ENCODE measurements around the gene IGDCC3. TPM values are rescaled to one million over a fixed set of nuclear protein-coding genes. Genes with fewer than 3 reads are reported as not detected.
"Not testable (repeated sequence)": the region's sequence is repeated elsewhere in the genome, so short reads cannot be mapped to it uniquely, and the experiment has no call there.

The IGDCC3 gene
- total RNA-seq, 1 donor from 2014 or later, result not detected

DNA sequence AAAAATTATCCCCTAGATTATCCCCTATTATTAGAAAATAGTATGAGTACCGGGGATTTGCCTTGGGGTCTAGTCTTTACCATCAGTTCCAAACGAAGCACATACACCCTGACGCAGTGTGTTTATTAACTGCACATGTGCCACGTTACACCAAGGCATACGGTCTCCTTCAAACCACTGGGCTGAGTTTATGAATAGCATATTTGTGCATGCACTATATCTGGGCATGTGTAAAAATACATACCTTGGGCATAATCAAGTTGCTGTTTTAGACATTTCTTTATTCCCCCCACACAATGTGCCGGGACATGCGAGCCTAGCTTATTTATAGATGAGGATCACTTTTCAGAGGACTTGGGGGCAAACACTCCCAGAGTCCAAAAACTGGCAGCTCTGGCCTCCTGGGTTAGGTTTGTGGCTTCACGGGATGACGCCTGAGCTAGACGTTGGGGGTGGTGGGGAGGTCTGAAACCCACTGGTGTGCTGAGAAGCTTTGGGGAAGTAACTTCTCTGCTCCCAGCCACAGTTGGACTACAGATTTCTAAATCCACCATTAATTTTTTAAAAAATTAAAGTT lies 28.7 kb upstream of the IGDCC3 start:
- DNase-seq (ENCODE audit: low read depth in 2 of 2), result no peak

GRCh38 chr15:65405791-65406423 lies 28.1 kb upstream of the IGDCC3 start:
- DNase-seq (ENCODE audit: low read depth in 2 of 2), result no peak

DNA sequence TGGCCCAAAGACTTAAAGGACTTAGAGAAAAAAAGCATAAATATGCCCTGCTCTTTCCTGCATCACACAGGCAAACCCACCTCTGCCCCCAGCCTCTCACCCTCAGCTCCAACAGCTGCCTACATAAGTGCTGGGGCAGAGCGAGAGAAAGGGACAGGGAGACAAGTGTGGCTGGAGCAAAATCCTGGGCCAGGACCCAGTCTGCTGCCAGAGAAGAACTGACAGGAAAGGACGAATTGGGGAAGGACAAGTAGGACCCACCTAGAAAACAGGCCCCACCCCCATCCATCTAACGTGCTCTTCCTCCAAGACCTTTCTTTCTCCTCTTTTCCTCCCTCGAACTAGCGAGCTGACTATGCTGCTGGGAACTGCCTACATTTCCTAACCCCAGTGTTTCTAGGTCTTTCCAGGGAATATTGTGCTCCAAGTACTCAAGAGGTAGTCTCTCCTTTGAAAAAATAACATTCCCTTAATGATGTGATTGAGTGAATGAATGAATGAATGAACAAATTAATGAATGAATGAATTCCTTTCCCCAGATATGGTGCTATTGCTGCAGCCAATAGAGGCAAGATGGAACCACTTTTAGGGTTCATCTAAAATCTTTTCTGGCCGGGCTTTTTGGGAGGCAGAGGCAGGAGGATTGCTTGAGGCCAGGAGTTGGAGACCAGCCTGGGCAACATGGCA lies 26.5 kb upstream of the IGDCC3 start:
- DNase-seq (ENCODE audit: low read depth in 2 of 2), result no peak

GRCh38 chr15:65402961-65403360 lies 25.2 kb upstream of the IGDCC3 start:
- DNase-seq (ENCODE audit: low read depth in 2 of 2), result no peak

- no peak for DNase-seq (ENCODE audit: low read depth in 2 of 2)
Observed at GRCh38 chr15:65401611-65402240, 23.9 kb upstream of the IGDCC3 start.

- DNase-seq (ENCODE audit: low read depth in 2 of 2), result peak; percentile 61 to 80
Observed at GRCh38 chr15:65400760-65401610, 23.2 kb upstream of the IGDCC3 start.

GRCh38 chr15:65399997-65400396 lies 22.2 kb upstream of the IGDCC3 start:
- no peak for DNase-seq (ENCODE audit: low read depth in 2 of 2)

DNA sequence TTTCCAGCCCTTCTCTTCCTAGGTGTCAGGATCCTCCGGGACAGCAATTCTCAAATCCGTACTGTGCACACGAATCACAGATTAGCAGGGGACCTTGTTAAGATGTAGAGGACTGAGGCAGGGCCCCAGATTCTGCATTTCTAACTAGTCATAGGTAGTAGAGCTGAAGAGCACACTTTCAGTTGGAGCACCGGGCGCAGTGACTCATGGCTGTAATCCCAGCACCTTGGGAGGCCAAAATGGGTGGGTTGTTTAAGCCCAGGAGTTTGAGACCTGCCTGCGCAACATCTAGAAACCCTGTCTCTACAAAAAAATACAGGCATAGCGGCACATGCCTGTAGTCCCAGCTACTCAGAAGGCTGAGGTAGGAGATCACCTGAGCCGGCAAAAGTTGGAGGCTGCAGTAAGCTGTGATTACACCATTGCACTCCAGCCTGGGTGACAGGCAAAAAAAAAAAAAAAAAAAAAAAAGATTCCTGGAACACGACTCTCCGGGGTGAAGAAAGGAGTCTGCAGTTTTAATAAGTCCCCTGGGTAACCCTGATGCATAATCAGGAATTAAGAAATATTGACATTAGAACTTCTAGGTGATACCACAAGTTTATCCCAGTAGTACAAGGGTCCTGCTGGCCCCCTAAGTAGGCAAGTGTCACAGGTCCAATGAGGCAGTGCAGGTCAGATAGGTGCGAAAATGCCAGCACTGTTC lies 21.4 kb upstream of the IGDCC3 start:
- DNase-seq (ENCODE audit: low read depth in 2 of 2), result no peak

GRCh38 chr15:65398486-65398885 lies 20.7 kb upstream of the IGDCC3 start:
- DNase-seq (ENCODE audit: low read depth in 2 of 2), result not testable (repeated sequence)

DNA sequence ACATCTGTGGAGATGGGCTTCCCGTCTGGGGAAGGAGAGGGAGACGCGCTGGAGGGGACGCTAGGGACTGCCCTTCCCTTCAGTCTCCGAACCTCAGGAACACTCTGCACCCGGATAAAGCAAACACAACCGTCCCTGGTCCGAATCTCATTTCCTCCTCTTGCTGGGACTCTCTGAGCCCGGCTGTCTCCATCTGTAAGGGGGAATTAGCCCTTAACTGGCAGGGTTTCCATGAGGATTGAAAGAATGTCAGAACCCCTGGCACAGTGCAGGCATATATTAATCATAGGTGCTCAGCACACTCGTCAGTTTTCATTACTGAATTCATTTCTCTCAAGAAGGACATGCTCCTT lies 19.1 kb upstream of the IGDCC3 start:
- DNase-seq (ENCODE audit: low read depth in 2 of 2), result no peak

GRCh38 chr15:65396283-65396964 lies 18.6 kb upstream of the IGDCC3 start:
- DNase-seq (ENCODE audit: low read depth in 2 of 2), result no peak

DNA sequence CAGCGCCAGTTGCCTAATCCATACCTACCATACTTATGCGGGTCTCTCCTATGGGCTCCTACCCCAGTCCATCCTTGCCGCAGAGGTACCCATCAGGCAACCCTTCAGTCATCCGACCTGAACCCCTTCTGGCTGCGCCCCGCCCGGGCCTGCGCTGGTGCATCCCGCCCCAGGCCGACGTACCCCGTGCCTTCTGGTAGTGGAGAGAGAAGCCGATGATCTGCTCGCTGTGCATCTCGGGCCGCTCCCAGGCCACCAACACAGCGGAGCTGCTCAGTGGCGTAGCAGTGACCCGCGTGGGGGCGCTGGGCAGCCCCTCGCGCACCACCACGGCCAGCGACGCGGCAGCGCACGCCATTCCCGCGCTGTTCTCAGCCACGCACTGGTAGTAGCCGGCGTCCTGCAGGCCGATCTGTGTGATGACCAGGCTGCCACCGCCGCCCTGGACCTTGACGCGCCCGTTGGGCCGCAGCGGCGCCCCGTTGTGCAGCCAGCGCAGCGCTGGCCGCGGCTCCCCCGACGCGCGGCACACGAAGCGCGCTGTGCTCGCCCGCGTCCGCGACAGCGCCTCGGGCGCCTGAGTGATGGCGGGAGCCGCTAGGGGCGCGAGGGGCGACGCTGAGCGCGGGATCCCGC lies 17.9 kb upstream of the IGDCC3 start:
- DNase-seq (ENCODE audit: low read depth in 2 of 2), result peak in 1 of 2 donors; percentile 18

- no peak for DNase-seq (ENCODE audit: low read depth in 2 of 2)
Observed at GRCh38 chr15:65394936-65395335, 17.1 kb upstream of the IGDCC3 start.

DNA sequence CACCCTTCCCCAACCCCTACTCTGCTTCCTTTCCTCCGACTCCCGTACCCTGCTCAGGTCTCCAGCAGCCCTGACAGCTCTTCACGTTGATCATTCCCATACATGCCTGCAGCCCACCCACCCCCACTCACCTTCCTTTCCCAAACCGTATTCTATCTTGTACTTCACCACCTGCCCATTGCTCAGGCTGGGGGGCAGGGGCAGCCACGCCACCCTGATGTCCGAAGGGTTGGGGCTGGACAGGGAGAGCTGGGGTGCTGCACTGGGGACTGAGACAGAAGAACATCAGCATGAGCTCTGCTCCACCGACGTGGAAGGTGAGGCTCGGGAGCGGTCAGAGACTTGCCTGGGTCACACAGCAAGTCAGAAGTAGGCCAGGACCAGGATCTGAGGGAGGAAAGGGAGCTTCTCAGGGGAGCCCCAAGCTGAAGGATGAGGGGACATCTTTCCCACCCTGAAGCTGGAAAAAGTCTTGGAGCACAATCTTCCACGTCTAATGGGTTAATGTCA lies 16.5 kb upstream of the IGDCC3 start:
- DNase-seq (ENCODE audit: low read depth in 2 of 2), result no peak

- no peak for DNase-seq (ENCODE audit: low read depth in 2 of 2)
Observed at GRCh38 chr15:65393557-65393956, 15.8 kb upstream of the IGDCC3 start.

- DNase-seq (ENCODE audit: low read depth in 2 of 2), result no peak
Observed at GRCh38 chr15:65393091-65393490, 15.3 kb upstream of the IGDCC3 start.

DNA sequence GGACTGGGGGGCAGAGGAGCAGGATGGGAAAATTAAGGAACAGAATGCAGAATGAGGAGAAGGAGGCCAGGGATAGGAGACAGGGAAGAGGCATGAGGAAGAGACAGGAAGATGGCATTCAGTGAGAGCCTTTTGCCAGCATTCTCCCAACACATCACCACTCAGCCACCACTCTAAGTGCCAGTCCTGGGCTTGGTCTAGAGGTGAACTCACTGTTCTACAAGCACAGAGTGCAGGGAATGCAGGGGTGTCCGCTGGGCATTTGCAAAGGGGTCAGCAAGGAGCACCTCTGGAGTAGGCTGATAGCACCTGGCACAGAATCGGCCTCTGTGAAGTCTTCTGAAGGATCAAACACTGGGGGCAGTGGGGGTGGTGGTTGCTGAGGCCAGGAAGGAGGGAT lies 14.6 kb upstream of the IGDCC3 start:
- no peak for DNase-seq (ENCODE audit: low read depth in 2 of 2)

GRCh38 chr15:65391732-65392131 lies 13.9 kb upstream of the IGDCC3 start:
- no peak for DNase-seq (ENCODE audit: low read depth in 2 of 2)

DNA sequence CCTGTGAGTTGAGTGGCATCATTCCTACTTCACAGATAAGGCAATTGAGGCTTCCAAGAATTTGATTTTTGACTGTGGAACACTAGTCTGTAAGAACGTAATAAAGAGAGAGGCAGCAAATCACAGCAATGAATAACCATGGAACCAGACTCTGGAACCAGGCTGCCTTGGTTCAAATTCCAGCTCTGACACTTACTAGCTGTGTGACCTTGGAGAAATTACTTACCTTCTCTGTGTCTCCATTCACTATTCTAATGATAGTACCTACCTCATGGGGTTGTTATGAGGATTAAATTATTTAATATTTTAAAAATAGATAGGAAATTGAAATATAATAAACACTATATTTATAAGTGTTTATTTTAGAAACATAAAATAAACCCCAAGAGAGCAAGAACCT lies 12.6 kb upstream of the IGDCC3 start:
- DNase-seq (ENCODE audit: low read depth in 2 of 2), result no peak

DNA sequence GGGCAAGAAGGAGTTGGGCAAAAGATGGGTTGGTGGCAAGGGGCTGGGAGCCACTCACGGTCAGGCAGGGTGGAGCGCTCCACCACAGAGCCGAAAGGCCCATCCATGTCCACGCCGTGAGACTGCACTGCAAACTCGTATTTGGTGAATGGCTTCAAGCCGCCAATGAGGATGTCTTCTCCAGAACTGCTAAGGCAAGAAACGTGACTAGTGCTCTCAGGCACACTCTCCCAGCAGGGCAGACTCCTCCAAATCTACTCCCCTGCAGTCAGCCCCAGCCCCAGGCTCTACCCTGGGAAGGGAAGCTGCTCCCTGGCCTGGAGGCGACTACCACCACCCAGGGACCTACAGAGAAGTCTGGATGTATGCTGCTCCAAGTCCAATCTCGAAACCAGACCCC lies 11.4 kb upstream of the IGDCC3 start:
- no peak for DNase-seq (ENCODE audit: low read depth in 2 of 2)

All from lung microvascular endothelial cell (primary cell).